HepG2 (cell line): ENCODE data around the gene CNGA3. TPM values are rescaled to one million over a fixed set of nuclear protein-coding genes. Genes with fewer than 3 reads are reported as not detected.

Experiments
- DR1 ChIP-seq: sonication (generic); formaldehyde crosslinking; IDR thresholded peaks from 2 replicates; pipeline ENCODE4 v1.8.0; 2021; ENCODE audit warnings: mild to moderate bottlenecking, missing genetic modification reagents, inconsistent platforms
- KDM1A ChIP-seq: IDR thresholded peaks from 2 replicates; pipeline ENCODE4 v1.6.1; 2016; ENCODE audit warnings: missing compliant biosample characterization
- KLF11 ChIP-seq: IDR thresholded peaks from 2 replicates; pipeline ENCODE4 v1.6.1; 2016; ENCODE audit warnings: missing compliant biosample characterization
- MED1 ChIP-seq: sonication (generic); formaldehyde crosslinking; IDR thresholded peaks from 2 replicates; pipeline ENCODE4 v1.4.0; 2020; ENCODE audit warnings: missing genetic modification reagents
- MTA3 ChIP-seq: sonication (generic); formaldehyde crosslinking; IDR thresholded peaks from 2 replicates; pipeline ENCODE4 v1.4.0; 2020; ENCODE audit warnings: missing genetic modification reagents
- PAF1 ChIP-seq: IDR thresholded peaks from 2 replicates; pipeline ENCODE4 v1.6.1; 2016; ENCODE audit warnings: missing genetic modification reagents, missing compliant biosample characterization
- PHF8 ChIP-seq: sonication (generic); formaldehyde crosslinking; IDR thresholded peaks from 2 replicates; pipeline ENCODE4 v1.5.0; 2020; ENCODE audit warnings: missing genetic modification reagents
- SAP130 ChIP-seq: IDR thresholded peaks from 2 replicates; pipeline ENCODE4 v1.6.1; 2016; ENCODE audit warnings: low read depth
- SIX1 ChIP-seq: sonication (generic); formaldehyde crosslinking; IDR thresholded peaks from 2 replicates; pipeline ENCODE4 v1.4.0; 2020; ENCODE audit warnings: missing genetic modification reagents, borderline replicate concordance
- SNAPC2 ChIP-seq: sonication (generic); formaldehyde crosslinking; IDR thresholded peaks from 2 replicates; pipeline ENCODE4 v1.8.1; 2022; ENCODE audit warnings: mild to moderate bottlenecking, missing genetic modification reagents
- TEF ChIP-seq: sonication (generic); formaldehyde crosslinking; IDR thresholded peaks from 2 replicates; pipeline ENCODE4 v1.5.0; 2020; ENCODE audit warnings: missing genetic modification reagents
- TGIF2 ChIP-seq: IDR thresholded peaks from 2 replicates; pipeline ENCODE4 v1.6.1; 2016; ENCODE audit warnings: control low read depth, missing compliant biosample characterization
- TOE1 ChIP-seq: sonication (generic); formaldehyde crosslinking; IDR thresholded peaks from 2 replicates; pipeline ENCODE4 v1.4.0; 2020; ENCODE audit warnings: mild to moderate bottlenecking, missing genetic modification reagents
- TRIM22 ChIP-seq: fragments of 450-650 bp; IDR thresholded peaks from 2 replicates; pipeline ENCODE4 v1.6.1; 2017
- TSC22D2 ChIP-seq: sonication (generic); formaldehyde crosslinking; IDR thresholded peaks from 2 replicates; pipeline ENCODE4 v1.5.1; 2020; ENCODE audit warnings: missing genetic modification reagents, mild to moderate bottlenecking, borderline replicate concordance
- ZBTB2 ChIP-seq: sonication (generic); formaldehyde crosslinking; IDR thresholded peaks from 2 replicates; pipeline ENCODE4 v1.8.0; 2022; ENCODE audit warnings: low read depth, missing genetic modification reagents
- ZBTB44 ChIP-seq: sonication (generic); formaldehyde crosslinking; IDR thresholded peaks from 2 replicates; pipeline ENCODE4 v1.4.0; 2020; ENCODE audit warnings: missing genetic modification reagents
- ZBTB46 ChIP-seq: sonication (generic); formaldehyde crosslinking; IDR thresholded peaks from 2 replicates; pipeline ENCODE4 v1.4.0; 2020; ENCODE audit warnings: mild to moderate bottlenecking, missing genetic modification reagents, borderline replicate concordance
- ZFP91 ChIP-seq: sonication (generic); formaldehyde crosslinking; IDR thresholded peaks from 2 replicates; pipeline ENCODE4 v1.9.0; 2022; ENCODE audit warnings: missing genetic modification reagents, mild to moderate bottlenecking, borderline replicate concordance
- ZNF331 ChIP-seq: sonication (generic); formaldehyde crosslinking; IDR thresholded peaks from 2 replicates; pipeline ENCODE4 v1.4.0; 2020; ENCODE audit warnings: missing genetic modification reagents
- ZNF431 ChIP-seq: sonication (generic); formaldehyde crosslinking; IDR thresholded peaks from 2 replicates; pipeline ENCODE4 v1.9.0; 2022; ENCODE audit warnings: missing genetic modification reagents, low read depth, mild to moderate bottlenecking, borderline replicate concordance
- polyA plus RNA-seq, 8 experiments: library from polyadenylated mRNA; depleted of rRNA in 3 of 8; stranded (reverse) in 7 of 8; unstranded in 1 of 8; fragments of >200 nt; fragmentation: Illumina TruSeq in 4 of 8; extraction: Trizol in 4 of 8; gene quantifications; 2 replicates each; pipeline versions ENCODE4 v1.2.1 to v1.2.3, GENCODE V29; 2011 to 2016; ENCODE audit warnings: low read depth in 4 of 8, missing spikeins in 1 of 8, mixed read lengths in 1 of 8; ENCODE audit not compliant: insufficient read depth in 1 of 8
- total RNA-seq, 5 experiments: library from RNA; depleted of rRNA; stranded (reverse); fragments of >200 nt; fragmentation: Illumina TruSeq; extraction: Trizol; gene quantifications; 2 replicates each; pipeline ENCODE4 v1.2.3, GENCODE V29; 2016; ENCODE audit warnings: low read depth in 1 of 5

CNGA3 gene
- total and polyA plus RNA-seq, 2 of the 13 experiments (the other 11 are each of a cell fraction or from before 2014, with no cell fraction given): not detected

- TF ChIP-seq PHF8: peak; percentile 64
- no peak; the same call in 1 of the 2 replicates for TF ChIP-seq ZFP91 (CRISPR knock-in tag)
- no peak for TF ChIP-seq TEF (CRISPR knock-in tag)
- TF ChIP-seq TSC22D2 (CRISPR knock-in tag): 0 out of 2 replicates have a peak, but pooled peaks have one; percentile 26
- TF ChIP-seq MTA3: no peak
- peak; percentile 77; the same call in 1 of the 2 replicates for TF ChIP-seq ZNF431 (CRISPR knock-in tag)
- no peak for TF ChIP-seq ZBTB2 (CRISPR knock-in tag)
- TF ChIP-seq TOE1: no peak
- peak; percentile 26; the same call in 1 of the 2 replicates for TF ChIP-seq MED1
- TF ChIP-seq KLF11 (CRISPR knock-in tag): 0 out of 2 replicates have a peak, but pooled peaks have one; percentile 40
- no peak; the same call in 1 of the 2 replicates for TF ChIP-seq DR1
- no peak for TF ChIP-seq SIX1 (CRISPR knock-in tag)
- TF ChIP-seq ZBTB46 (CRISPR knock-in tag): 0 out of 2 replicates have a peak, but pooled peaks have one; percentile 30
- TF ChIP-seq ZNF331 (CRISPR knock-in tag): 0 out of 2 replicates have a peak, but pooled peaks have one; percentile 13
- no peak for TF ChIP-seq TRIM22
- TF ChIP-seq PAF1 (CRISPR knock-in tag): no peak
- no peak for TF ChIP-seq TGIF2 (CRISPR knock-in tag)
- 0 out of 2 replicates have a peak, but pooled peaks have one; percentile 38 for TF ChIP-seq ZBTB44 (CRISPR knock-in tag)
- no peak for TF ChIP-seq KDM1A (CRISPR knock-in tag)
- peak; percentile 72 for TF ChIP-seq SAP130
- TF ChIP-seq SNAPC2 (CRISPR knock-in tag): 0 out of 2 replicates have a peak, but pooled peaks have one; percentile 42
Measured at GRCh38 chr2:98444436-98445176, 98.3 kb downstream of the CNGA3 start, which contains the start of gene INPP4A (continued).
